Measurements from ENCODE around the gene RAB40AL.
"Not testable (repeated sequence)": the region's sequence is repeated elsewhere in the genome, so short reads cannot be mapped to it uniquely, and the experiment has no call there.

Gene RAB40AL

GRCh38 chrX:102936972-102937371 is at the start of gene RAB40AL:
TSS of gene RAB40AL (plus strand) at chrX:102937272. CDS start at chrX:102937319, 47 bp downstream.
- DNase-seq (ENCODE audit: low read depth in 2 of 2); H3K4me3 ChIP-seq (replicated peaks in 1 of 2; ENCODE audit: low read depth in 2 of 2, low read length in 2 of 2): not testable (repeated sequence)

- no peak overlapping the region for H3K4me3 ChIP-seq (replicated peaks in 1 of 2; ENCODE audit: low read depth in 2 of 2, low read length in 2 of 2)
- DNase-seq (ENCODE audit: low read depth in 2 of 2): no peak
- no peak for TF ChIP-seq CTCF (IDR thresholded peaks at IDR 0.05; ENCODE audit: low read depth, low read length)
Observed at GRCh38 chrX:102887687-102888086, 49.4 kb upstream of the RAB40AL start.

- peak in 1 of 2 donors; percentile 59 for DNase-seq (ENCODE audit: low read depth in 2 of 2)
- TF ChIP-seq CTCF (IDR thresholded peaks at IDR 0.05; ENCODE audit: low read depth, low read length): no peak
- no peak overlapping the region for H3K4me3 ChIP-seq (replicated peaks in 1 of 2; ENCODE audit: low read depth in 2 of 2, low read length in 2 of 2)
Observed at GRCh38 chrX:102892103-102892502, 45.0 kb upstream of the RAB40AL start.

GRCh38 chrX:102899940-102900916 is 36.8 kb upstream of the RAB40AL start:
- TF ChIP-seq CTCF (IDR thresholded peaks at IDR 0.05; ENCODE audit: low read depth, low read length): peak; percentile 65
- no peak overlapping the region for H3K4me3 ChIP-seq (replicated peaks in 1 of 2; ENCODE audit: low read depth in 2 of 2, low read length in 2 of 2)

GRCh38 chrX:102902355-102902754 is 34.7 kb upstream of the RAB40AL start:
- no peak for DNase-seq (ENCODE audit: low read depth in 2 of 2)
- TF ChIP-seq CTCF (IDR thresholded peaks at IDR 0.05; ENCODE audit: low read depth, low read length): no peak
- H3K4me3 ChIP-seq (replicated peaks in 1 of 2; ENCODE audit: low read depth in 2 of 2, low read length in 2 of 2): no peak overlapping the region

More at GRCh38 chrX:102899940-102900916, 36.8 kb upstream of the RAB40AL start:
- DNase-seq (ENCODE audit: low read depth in 2 of 2): peak; percentile 74 to 76

GRCh38 chrX:102930990-102931756 is 5.9 kb upstream of the RAB40AL start:
- DNase-seq (ENCODE audit: low read depth in 2 of 2): peak in 1 of 2 donors; percentile 3
- TF ChIP-seq CTCF (IDR thresholded peaks at IDR 0.05; ENCODE audit: low read depth, low read length): no peak
- no peak overlapping the region for H3K4me3 ChIP-seq (replicated peaks in 1 of 2; ENCODE audit: low read depth in 2 of 2, low read length in 2 of 2)

GRCh38 chrX:102934624-102935023 is 2.4 kb upstream of the RAB40AL start:
- TF ChIP-seq CTCF (IDR thresholded peaks at IDR 0.05; ENCODE audit: low read depth, low read length): peak; percentile 66
- DNase-seq (ENCODE audit: low read depth in 2 of 2): peak; percentile 27 to 51
- no peak overlapping the region for H3K4me3 ChIP-seq (replicated peaks in 1 of 2; ENCODE audit: low read depth in 2 of 2, low read length in 2 of 2)

Data from cardiac fibroblast (primary cell).